Stimulated activated CD8-positive, alpha-beta memory T cell treated with anti-CD3 and anti-CD28 coated beads, Interleukin-7, amount 100 ng/mL, for 1 hour (primary cell): ENCODE data around the gene CASP3.
"Not testable (repeated sequence)": the region's sequence is repeated elsewhere in the genome, so short reads cannot be mapped to it uniquely, and the experiment has no call there.

ENCODE experiments used
- DNase-seq, 2 donors: peaks; one replicate each; pipeline ENCODE4 v3.0.0-alpha.2; 2020; ENCODE audit warnings: low read depth in 2 of 2

The CASP3 gene

DNA sequence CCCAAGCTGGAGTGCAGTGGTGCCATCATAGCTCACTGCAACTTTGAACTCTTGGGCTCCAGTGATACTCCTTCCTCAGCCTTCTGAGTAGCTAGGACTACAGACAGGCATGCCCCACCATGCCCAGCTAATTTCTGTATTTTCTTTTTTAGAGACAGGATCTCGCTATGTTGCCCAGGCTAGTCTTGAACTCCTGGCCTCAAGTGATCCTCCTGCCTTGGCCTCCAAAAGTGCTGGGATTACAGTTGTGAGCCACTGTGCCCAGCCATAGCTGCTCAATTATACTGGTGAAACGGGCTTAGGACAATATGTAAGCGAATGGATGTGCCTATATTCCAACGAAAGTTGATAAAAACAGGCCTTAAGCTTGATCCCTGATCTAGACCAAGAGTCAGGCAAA lies 13.1 kb downstream of the CASP3 start:
- no peak for DNase-seq

DNA sequence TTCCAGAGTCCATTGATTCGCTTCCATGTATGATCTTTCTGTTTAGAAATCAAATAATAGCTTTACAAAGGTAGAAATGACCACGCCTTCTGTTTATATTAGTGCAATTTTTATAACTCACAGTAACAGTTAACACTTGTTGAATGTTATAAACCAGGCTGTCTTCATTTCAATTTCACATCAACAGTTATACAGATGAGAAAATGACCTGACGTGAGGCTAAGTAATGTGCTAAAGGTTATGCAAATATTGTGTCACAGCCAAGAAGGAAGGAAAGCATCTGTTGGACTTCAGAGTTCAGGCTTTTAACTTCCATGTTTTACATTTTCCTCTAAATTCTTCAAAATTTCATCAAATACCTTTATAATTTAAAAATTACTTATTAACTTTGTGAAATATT lies 13.9 kb downstream of the CASP3 start:
- no peak for DNase-seq

DNA sequence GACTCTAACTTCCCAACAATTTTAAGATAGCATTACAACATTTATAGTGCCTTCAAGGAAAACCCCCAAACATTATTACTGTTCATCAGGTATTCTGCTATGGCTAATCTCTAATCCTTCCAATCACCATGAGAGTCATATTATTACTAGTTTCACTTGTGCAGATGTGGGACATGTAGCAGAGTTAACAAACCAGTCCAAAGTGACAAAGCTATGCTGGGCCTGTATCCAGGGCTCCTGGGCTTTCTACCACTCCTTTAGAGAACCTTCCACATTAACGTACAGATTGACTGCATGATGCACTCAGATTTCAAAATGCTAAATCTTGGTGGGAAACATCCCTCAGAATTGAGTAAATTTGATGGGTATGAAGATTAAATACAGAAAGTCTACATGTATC lies 16.4 kb downstream of the CASP3 start:
- no peak for DNase-seq

DNA sequence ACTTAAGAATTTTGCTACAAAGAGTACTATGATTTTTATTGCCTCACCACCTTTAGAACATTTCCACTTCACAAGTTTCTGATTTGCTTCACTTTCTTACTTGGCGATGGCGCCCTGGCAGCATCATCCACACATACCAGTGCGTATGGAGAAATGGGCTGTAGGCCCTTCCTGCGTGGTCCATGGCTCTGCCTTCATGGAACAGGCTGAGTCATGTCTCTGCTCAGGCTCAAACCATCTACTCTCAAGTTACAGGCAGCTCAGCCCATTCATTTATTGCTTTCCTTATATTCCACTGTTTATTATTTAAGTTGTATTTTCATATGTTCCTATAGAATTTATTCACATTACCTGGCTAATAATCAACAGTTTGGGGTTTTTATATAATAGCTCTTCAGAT lies 21.1 kb downstream of the CASP3 start:
- DNase-seq: no peak

DNA sequence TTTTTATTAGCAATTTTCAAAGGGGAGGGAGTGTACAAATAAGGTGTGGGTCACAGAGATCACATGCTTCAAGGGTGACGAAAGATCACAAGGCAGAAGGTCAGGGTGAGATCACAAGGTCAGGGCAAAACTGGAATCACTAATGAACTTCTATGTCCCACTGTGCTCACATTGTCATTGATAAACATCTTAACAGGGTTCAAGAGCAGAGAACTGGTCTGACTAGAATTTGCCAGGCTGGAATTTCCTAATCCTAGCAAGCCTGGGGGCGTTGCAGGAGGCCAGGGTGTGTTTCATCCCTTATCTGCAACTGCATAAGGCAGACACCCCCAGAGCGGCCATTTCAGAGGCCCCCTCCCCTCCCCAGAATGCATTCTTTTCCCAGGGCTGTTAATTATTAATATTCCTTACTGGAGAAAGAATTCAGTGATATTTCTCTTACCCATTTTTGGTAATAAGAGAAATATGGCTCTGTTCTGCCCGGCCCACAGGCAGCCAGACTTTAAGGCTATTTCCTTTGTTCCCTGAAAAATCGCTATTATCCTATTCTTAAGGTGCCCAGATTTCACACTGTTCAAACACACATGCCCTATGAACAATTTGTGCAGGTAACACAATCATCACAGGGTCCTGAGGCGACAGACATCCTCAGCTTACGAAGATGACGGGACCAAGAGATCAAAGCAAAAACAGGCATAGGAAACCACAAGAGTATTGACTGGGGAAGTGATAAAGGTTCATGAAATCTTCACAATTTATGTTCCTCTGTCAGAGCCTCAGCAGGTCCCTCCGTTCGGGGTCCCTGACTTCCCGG lies 23.3 kb downstream of the CASP3 start:
- DNase-seq: not testable (repeated sequence)

DNA sequence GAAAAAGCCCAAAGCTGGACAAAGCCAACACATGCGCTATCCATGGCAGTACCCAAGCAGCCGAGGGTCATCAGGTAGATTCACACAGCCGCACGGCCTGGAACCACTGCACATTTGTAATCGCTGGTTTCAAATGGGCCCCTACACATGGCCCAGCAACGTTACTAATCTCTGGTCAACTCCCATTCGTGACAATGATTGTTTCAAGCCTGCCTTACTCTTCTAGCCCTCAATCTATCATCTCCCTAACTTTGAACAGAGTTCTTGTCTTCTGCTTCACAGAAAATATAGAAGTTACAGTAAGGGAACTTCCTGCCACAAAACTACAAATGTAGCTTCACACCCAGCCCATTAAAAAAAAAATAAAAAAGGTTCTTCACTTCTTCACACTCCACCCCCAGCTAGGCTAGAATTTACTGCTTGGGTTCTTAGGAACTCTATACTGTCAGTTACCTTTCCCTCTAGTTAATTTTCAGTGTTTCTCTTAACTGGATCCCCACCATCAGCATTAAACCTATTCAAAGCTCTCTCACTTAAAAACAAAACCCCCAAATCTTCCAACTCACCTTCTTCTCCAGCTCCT lies 24.2 kb downstream of the CASP3 start:
- DNase-seq: no peak

DNA sequence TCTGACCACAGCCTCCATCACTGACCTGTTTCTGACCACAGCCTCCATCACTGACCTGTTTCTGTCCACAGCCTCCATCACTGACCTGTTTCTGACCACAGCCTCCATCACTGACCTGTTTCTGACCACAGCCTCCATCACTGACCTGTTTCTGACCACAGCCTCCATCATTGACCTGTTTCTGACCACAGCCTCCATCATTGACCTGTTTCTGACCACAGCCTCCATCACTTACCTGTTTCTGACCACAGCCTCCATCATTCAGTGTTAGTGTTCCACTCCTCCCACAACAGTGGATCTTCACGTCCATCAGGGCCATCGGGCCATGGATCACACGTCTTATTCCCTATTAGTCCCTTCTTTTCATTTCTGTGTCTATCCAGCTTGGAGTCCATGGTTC lies 24.7 kb downstream of the CASP3 start:
- not testable (repeated sequence) for DNase-seq

DNA sequence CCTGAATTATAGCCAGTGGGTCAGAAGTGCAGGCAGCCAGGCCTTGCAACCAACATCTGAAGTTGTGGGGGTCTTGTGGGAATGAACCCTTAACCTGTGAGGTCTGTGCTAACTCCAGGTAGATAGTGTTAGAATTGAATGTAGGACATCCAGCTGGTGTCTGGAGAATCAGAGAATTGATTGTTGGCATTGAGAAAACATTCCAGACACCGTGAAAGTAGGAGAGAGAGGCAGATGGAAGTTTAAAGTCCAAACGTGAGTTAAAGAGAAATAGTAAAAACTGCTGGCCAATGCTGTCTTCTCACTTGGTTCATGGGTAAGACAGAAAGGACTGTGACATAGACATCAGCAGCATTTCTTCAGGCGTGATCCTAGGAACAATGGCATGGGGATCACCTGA lies 27.7 kb downstream of the CASP3 start:
- DNase-seq: no peak

DNA sequence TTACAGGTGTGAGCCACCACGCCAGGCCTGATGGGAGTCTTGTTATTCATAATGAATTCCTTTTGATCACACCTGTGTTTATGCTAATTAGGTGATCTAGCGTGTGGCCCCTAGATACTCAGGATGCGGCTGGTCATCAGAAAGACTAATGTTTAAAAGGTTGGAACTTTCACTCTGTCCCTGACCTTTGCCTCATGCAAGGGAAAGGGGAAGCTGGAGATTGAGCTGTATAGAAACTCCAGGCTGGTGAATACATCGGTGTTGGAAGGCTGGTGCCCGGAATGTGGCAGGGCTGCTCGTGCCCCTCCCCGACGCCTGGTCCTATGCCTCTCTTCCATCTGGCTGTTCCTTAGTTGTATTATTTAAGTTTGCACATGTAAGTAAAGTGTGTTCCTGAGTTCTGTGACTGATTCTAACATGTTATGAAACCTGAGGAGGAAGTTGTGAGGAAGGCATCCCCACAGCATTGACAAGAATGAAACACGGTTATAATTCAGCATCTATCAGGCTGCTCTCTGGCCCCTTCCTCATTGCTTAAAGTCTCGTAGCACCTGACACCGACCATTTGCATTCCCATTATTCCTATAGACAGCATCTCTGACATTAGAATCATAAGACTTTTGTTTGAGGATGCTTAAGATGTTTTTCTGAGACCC lies 28.9 kb downstream of the CASP3 start:
- DNase-seq: no peak

DNA sequence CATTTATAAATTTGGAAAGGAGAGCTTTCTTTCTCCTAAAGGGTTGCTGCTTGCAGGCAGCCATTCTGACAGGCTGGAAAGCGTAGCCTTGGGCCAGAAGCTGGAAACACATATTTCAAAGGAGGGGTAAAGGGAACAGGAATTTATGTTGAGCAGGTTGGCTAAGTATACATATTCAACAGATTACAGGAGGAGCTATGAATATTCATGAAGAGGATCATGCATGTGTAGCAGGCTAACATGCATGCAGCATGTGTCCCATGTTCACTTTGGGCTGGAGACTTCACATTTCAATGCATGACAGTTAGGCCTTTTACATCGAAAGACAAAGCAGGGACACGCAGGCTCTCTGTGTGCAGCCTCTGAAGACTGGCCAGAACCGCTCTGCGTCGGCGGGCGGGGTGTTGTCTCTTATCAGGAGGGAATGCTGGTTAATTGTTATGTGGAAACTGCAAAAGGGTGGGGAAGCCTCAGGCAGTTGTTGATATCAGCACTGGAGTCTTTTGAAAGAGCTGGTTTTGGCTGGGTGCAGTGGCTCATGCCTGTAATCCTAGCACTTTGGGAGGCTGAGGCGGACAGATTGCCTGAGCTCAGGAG lies 31.5 kb downstream of the CASP3 start:
- no peak for DNase-seq

DNA sequence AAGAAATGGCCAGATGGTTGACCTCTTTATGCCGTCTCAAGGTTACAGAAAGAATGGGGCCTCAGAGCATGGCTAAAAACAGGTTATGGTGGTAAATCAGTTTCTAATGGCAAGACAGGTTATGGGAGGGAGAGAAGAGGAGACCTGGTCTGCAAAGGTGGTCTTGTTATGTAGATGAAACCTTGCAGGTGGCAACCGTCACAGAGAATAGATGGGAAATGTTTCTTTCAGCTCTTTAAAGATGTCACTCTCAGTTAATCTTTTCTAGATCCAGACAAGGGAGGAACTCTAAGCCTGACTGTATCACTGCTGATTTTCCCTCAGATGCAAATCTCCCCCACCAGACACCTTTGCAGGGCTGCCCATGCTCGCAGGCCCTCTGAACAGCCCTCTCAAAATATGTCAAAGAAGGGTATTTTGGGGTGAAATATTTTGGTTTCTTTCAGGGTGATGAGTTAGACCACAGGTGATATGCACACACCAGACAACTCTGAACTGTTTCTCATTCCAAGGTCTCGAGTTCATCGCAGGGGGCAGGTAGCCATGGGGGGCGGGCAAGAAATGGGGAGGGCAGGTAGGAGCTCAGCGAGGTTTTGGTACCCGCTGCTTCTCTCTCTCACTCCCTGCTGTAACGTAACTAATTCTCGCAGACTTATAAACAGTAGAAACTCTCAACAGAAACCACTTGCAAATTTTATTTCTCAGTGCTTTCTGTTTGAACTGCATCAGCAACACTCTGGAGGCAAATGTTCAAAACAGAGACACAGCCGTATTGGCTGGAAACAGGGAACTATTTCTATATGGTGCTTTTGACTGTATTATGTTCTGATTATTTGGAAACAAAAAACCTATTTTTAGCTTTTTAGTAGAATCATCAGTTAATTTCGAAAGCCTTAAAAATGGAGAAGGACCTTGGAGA lies 32.4 kb downstream of the CASP3 start:
- no peak for DNase-seq

DNA sequence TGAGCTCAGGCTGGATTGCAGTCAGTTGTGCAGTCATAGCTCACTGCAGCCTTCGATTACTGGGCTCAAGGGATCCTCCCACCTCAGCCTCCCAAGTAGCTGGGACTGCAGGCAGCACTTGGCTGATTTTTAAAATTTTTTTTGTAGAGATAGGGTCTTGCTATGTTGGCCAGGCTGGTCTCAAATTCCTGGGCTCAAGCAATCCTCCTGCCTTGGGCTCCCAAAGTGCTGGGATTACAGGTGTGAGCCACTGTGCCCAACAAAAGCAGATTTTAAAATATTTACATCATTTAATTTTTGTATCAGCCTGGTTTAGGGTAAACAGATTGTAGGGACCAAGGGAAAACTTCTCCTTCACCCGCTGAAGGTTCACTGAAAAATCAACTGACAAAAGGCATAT lies 33.1 kb downstream of the CASP3 start:
- not testable (repeated sequence) for DNase-seq

DNA sequence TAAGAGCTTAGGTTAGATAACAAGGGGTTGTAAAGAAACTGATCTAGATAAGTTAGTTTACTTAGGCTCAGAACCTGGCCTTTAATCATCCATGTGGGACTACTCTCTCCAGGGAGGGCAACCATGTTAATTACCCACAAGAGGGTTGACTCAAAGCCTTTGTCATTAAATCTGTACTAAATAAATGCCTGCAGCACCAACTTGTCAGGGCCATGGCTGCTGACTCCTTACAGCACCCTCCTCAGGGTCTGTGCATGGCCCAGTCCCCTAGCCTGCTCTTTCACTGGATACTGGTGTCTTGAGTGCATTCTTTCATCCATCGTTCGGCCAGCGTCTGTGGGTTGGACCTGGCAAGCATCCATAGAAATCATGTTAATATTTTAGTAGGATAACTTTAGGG lies 34.7 kb downstream of the CASP3 start:
- DNase-seq: no peak

DNA sequence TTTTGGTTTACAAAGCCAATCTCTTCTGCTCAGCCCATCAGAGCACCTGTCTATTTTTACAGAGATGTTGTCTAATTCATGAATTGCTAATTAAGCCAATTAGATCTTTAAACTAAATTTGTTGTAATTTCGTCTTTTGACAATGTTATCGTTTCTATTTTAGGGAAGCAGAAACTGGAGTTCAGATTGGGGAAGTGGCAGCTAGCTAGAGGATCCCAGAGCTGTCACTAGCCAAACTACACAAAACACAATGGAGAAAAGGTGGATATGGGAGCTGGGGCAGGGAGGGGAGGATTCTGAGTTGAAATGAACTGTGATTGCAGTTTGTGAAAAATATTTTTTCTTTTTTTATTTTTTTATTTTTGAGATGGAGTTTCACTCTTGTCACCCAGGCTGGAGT lies 35.8 kb downstream of the CASP3 start:
- no peak for DNase-seq

DNA sequence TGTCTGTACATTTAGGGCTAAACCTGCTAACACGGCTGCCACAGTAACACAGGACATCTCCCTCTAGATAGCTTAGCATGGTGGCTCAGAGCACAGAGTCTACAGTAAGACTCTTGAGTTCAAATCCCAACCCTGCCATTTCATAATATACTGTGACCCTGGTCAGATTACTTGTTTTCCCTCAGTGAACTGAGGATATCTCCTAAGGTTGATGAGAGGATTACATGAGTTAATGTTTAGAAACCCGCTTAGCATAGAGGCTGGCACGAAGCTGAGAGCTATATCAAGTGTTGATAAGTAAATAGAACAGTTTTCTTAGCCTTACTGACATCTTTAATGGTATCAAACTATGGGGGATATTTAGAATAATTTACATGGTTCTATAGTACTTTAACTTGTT lies 37.2 kb downstream of the CASP3 start:
- DNase-seq: no peak

DNA sequence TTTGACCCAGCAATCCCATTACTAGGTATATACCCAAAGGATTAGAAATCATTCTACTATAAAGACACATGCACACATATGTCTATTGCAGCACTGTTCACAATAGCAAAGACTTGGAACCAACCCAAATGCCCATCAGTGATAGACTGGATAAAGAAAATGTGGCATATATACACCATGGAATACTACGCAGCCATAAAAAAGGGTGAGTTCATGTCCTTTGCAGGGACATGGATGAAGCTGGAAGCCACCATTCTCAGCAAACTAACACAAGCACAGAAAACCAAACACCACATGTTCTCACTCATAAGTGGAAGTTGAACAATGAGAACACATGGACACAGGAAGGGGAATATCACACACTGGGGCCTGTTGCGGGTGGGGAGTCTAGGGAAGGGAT lies 41.8 kb downstream of the CASP3 start:
- DNase-seq: not testable (repeated sequence)

DNA sequence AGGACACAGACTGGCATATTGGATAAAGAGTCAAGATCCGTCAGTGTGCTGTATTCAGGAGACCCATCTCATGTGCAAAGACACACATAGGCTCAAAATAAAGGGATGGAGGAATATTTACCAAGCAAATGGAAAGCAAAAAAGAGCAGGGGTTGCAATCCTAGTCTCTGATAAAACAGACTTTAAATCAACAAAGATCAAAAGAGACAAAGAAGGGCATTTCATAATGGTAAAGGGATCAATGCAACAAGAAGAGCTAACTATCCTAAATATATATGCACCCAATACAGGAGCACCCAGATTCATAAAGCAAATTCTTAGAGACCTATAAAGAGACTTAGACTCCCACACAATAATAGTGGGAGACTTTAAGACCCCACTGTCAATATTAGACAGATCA lies 46.4 kb downstream of the CASP3 start:
- DNase-seq: not testable (repeated sequence)

DNA sequence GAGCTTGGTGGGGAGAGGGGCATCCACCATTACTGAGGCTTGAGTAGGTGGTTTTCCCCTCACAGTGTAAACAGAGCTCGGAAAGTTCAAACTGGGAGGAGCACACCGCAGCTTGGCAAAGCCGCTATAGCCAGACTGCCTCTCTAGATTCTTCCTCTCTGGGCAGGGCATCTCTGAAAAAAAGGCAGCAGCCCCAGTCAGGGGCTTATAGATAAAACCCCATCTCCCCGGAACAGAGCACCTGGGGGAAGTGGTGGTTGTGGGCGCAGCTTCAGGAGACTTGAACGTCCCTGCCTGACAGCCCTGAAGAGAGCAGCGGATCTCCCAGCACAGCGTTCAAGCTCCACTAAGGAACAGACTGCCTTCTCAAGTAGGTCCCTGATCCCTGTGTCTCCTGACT lies 48.3 kb downstream of the CASP3 start:
- DNase-seq: not testable (repeated sequence)

DNA sequence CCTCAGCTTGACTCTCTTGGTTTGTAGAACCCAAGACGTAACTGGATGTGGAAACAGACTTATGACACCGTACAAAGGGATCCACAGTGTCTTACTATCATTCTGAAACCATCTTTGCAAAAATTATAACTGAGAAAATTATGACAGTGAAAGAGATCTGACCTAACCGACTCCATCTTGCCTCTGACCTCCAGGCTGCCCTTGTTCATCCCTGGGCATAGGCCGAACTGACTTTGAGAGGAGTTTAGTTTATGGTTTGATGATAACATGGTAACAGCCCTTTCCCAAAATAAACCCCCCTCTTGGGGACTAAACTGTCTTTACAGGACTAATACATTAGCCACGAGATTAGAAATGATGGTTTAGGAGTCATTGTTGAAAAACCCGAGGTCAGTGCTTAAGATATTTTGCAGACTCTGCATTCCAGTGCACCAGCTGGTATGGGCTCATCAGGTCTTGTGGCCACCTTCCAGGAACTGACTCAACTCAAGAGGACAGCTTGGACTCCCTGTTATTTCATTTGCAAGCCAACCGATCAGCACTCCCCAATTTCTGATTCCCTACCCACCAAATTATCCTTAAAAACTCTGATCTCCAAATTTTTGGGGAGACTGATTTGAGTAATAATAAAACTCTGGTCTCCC lies 49.6 kb downstream of the CASP3 start:
- no peak for DNase-seq

DNA sequence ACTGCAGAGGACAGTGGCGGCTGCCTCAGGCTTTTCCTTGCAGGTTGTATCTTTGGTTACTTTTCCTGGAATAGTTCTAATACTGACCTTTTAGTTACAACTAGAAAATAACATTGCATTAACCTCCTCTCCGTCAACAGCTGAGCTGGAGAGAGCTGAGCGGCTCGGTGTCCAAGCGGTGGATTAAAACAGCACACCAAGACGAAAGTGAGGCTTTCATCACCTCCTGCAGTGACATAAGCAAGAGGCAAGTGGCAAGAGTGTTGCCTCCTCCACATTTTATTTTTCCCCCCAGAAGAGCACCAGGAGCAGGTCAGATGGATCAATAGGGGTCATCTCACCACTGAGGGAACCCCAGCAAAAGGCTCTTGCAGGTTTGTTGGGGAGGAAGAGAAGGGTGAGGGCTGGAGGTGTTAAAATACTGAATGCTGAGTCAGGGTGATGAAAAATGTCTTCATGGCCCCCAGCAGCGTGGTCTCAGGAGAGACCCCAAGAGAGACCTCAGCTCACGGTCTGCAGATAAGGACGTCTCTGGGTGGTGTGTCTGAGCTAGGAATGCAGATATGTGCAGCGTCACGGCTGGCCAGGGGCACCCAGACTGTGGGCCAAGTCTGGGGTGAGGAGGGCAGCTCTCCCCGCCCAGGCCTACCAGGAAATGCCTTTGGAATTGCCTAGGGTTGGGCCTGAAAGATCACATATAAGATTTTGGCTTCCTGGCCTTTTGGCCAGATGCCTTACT lies 50.3 kb downstream of the CASP3 start:
- no peak for DNase-seq
